ENCODE results near the gene ARFGAP2.

Gene ARFGAP2

DNA sequence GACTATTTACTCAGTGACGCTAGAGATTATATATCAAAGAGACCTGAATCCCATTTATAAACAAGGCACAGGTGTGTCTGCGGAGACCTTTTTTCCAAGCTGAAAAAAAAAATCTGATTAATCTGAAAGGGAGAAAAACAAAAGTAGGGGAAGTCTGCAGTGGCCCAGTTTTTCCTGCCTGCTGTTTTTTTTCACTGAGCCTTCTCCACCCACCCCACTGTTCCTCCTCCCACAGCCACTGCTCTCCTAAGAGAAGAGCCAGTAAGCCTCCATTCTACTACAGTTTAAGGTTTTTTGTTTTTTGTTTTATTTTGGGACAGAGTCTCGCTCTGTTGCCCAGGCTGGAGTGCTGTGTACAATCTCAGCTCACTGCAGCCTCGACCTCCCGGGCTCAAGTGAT, 18.4 kb downstream of the ARFGAP2 start:
- no peak for DNase-seq
- Histone ChIP-seq H3K4me2 (ENCODE audit: low read depth, low read length) (no peak overlapping the region), H4K20me1 (ENCODE audit: insufficient read depth, low read length) (no peaks in the 10 kb centered on the region), H3K9me3 (replicated peaks; ENCODE audit: insufficient read depth, low read length) (no peaks in the 10 kb centered on the region), H3K27me3 (replicated peaks; ENCODE audit: insufficient read depth, low read length) (no peaks in the 10 kb centered on the region), H3K4me3 (ENCODE audit: low read length) (no peak overlapping the region), H3F3A (ENCODE audit: insufficient read depth, low read length) (peaks cover 8% of the 10 kb centered on the region; the same call in 1 of the 2 replicates), H3K27ac (ENCODE audit: low read length) (no peak overlapping the region), H3K79me2 (ENCODE audit: low read length) (no peaks in the 10 kb centered on the region), H2AFZ (ENCODE audit: low read length) (no peak overlapping the region), H3K4me1 (ENCODE audit: low read length) (no peaks in the 10 kb centered on the region), H3K36me3 (replicated peaks; ENCODE audit: insufficient read depth, low read length) (no peaks in the 10 kb centered on the region), H3K9me2 (replicated peaks; ENCODE audit: insufficient read depth, low read length) (no peaks in the 10 kb centered on the region), H3K9ac (ENCODE audit: low read length) (no peak overlapping the region)
- no peak for TF ChIP-seq EZH2phosphoT487 (IDR thresholded peaks at IDR 0.05; ENCODE audit: low read length)
- TF ChIP-seq, protein P1, sequence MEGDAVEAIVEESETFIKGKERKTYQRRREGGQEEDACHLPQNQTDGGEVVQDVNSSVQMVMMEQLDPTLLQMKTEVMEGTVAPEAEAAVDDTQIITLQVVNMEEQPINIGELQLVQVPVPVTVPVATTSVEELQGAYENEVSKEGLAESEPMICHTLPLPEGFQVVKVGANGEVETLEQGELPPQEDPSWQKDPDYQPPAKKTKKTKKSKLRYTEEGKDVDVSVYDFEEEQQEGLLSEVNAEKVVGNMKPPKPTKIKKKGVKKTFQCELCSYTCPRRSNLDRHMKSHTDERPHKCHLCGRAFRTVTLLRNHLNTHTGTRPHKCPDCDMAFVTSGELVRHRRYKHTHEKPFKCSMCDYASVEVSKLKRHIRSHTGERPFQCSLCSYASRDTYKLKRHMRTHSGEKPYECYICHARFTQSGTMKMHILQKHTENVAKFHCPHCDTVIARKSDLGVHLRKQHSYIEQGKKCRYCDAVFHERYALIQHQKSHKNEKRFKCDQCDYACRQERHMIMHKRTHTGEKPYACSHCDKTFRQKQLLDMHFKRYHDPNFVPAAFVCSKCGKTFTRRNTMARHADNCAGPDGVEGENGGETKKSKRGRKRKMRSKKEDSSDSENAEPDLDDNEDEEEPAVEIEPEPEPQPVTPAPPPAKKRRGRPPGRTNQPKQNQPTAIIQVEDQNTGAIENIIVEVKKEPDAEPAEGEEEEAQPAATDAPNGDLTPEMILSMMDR (IDR thresholded peaks at IDR 0.05; ENCODE audit: low read length): no peak
- no peak for TF ChIP-seq EZH2 (optimal IDR thresholded peaks at IDR 0.05; ENCODE audit: low read depth, low read length)

DNA sequence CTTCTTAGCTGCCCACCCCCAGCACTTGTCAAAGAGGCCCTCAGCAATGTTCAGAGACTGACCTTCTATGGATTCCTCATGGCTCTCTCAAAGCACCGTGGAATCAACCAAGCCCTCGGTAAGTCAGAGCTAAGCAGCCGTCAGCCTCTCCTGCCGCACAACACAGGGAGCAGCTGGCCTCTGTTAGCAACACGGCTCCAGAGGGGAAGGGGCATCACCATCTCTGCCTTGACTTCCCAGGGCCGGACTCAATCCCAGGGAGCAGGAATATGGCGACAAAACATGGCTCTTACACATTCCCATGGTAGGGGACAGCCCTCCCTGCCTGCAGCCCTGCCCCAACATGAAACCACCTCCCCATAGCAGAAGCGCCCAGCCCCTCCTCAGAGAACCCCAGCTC, 18.9 kb downstream of the ARFGAP2 start:
- H3K9me3 ChIP-seq (replicated peaks; ENCODE audit: insufficient read depth, low read length): no peaks in the 10 kb centered on the region
- H2AFZ ChIP-seq (ENCODE audit: low read length): no peak overlapping the region
- no peak for TF ChIP-seq EZH2phosphoT487 (IDR thresholded peaks at IDR 0.05; ENCODE audit: low read length)
- TF ChIP-seq EZH2 (optimal IDR thresholded peaks at IDR 0.05; ENCODE audit: low read depth, low read length): no peak
- TF ChIP-seq, protein P1 (IDR thresholded peaks at IDR 0.05; ENCODE audit: low read length): no peak
- no peaks in the 10 kb centered on the region for H3K9me2 ChIP-seq (replicated peaks; ENCODE audit: insufficient read depth, low read length)
- H3F3A ChIP-seq (ENCODE audit: insufficient read depth, low read length): peaks cover 9% of the 10 kb centered on the region; the same call in 1 of the 2 replicates
- no peak overlapping the region for H3K4me2 ChIP-seq (ENCODE audit: low read depth, low read length)
- H3K79me2 ChIP-seq (ENCODE audit: low read length): no peaks in the 10 kb centered on the region
- no peak overlapping the region for H3K27ac ChIP-seq (ENCODE audit: low read length)
- no peaks in the 10 kb centered on the region for H3K4me1 ChIP-seq (ENCODE audit: low read length)
- H3K36me3 ChIP-seq (replicated peaks; ENCODE audit: insufficient read depth, low read length): no peaks in the 10 kb centered on the region
- H3K27me3 ChIP-seq (replicated peaks; ENCODE audit: insufficient read depth, low read length): no peaks in the 10 kb centered on the region
- DNase-seq: no peak
- no peak overlapping the region for H3K4me3 ChIP-seq (ENCODE audit: low read length)
- no peaks in the 10 kb centered on the region for H4K20me1 ChIP-seq (ENCODE audit: insufficient read depth, low read length)
- no peak overlapping the region for H3K9ac ChIP-seq (ENCODE audit: low read length)

DNA sequence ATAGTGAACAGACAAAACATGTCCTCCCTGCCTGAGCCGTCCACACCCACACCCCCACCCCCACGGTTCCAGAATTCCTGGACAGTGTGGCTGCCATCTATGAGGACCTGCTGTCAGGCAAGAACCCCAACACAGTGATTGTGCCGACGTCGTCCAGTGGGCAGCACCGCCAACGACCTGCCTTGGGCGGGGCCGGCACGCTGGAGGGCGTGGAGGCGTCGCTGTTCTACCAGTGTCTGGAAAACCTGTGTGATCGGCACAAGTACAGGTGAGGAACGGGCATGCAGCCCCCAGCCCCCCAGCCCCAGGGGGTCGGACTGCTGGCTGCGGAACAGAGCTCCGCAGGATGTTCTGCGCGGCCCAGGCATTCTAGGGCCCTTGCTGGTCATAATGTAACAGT, 19.7 kb downstream of the ARFGAP2 start:
- Histone ChIP-seq H3K9me3 (replicated peaks; ENCODE audit: insufficient read depth, low read length) (no peaks in the 10 kb centered on the region), H3K9ac (ENCODE audit: low read length) (no peak overlapping the region), H3K4me3 (ENCODE audit: low read length) (no peak overlapping the region), H4K20me1 (ENCODE audit: insufficient read depth, low read length) (no peaks in the 10 kb centered on the region), H3K27me3 (replicated peaks; ENCODE audit: insufficient read depth, low read length) (no peaks in the 10 kb centered on the region), H3K79me2 (ENCODE audit: low read length) (no peaks in the 10 kb centered on the region), H3K36me3 (replicated peaks; ENCODE audit: insufficient read depth, low read length) (no peaks in the 10 kb centered on the region), H3K27ac (ENCODE audit: low read length) (no peak overlapping the region), H3F3A (ENCODE audit: insufficient read depth, low read length) (peaks cover 9% of the 10 kb centered on the region; the same call in 1 of the 2 replicates), H3K4me2 (ENCODE audit: low read depth, low read length) (no peak overlapping the region), H3K4me1 (ENCODE audit: low read length) (no peaks in the 10 kb centered on the region), H2AFZ (ENCODE audit: low read length) (no peak overlapping the region), H3K9me2 (replicated peaks; ENCODE audit: insufficient read depth, low read length) (no peaks in the 10 kb centered on the region)
- no peak for DNase-seq
- TF ChIP-seq EZH2phosphoT487 (IDR thresholded peaks at IDR 0.05; ENCODE audit: low read length): no peak
- TF ChIP-seq, protein P1 (IDR thresholded peaks at IDR 0.05; ENCODE audit: low read length): no peak
- no peak for TF ChIP-seq EZH2 (optimal IDR thresholded peaks at IDR 0.05; ENCODE audit: low read depth, low read length)
